Brain microvascular endothelial cell (primary cell): ENCODE data around the gene RFX5.
"Not testable (repeated sequence)": the region's sequence is repeated elsewhere in the genome, so short reads cannot be mapped to it uniquely, and the experiment has no call there.

Source experiments
- DNase-seq: peaks from one replicate; pipeline ENCODE4 v3.0.0-alpha.2; 2020
- H3K27ac ChIP-seq: fragments of 250-450 bp; sonication (Bioruptor Pico); 2 replicates; pipeline ENCODE4 v1.5.1; 2020; ENCODE audit warnings: mild to moderate bottlenecking, moderate library complexity
- H3K27me3 ChIP-seq: fragments of 250-450 bp; sonication (Bioruptor Pico); replicated peaks from 2 replicates; pipeline ENCODE4 v1.5.1; 2020; ENCODE audit warnings: mild to moderate bottlenecking
- H3K36me3 ChIP-seq: fragments of 250-450 bp; sonication (Bioruptor Pico); replicated peaks from 2 replicates; pipeline ENCODE4 v1.5.1; 2020; ENCODE audit warnings: mild to moderate bottlenecking
- H3K4me3 ChIP-seq: 2 replicates; pipeline ENCODE4 v1.5.1; 2011; ENCODE audit warnings: low read depth, mild to moderate bottlenecking, control low read depth, low read length, moderate library complexity
- in situ Hi-C: cut with HindIII; loops from 2 replicates; pipeline ENCODE4 v1.10.0; 2017; ENCODE audit warnings: low sequenced_read_pairs, low pct_ligation_motif_present
- TF ChIP-seq, protein P1 (sequence below): IDR thresholded peaks from 2 replicates; pipeline ENCODE4 v1.5.1; 2011; ENCODE audit warnings: low read depth, mild to moderate bottlenecking, moderate library complexity, low read length, control low read depth, inconsistent platforms; ENCODE audit errors: missing control alignments

The RFX5 gene

DNA sequence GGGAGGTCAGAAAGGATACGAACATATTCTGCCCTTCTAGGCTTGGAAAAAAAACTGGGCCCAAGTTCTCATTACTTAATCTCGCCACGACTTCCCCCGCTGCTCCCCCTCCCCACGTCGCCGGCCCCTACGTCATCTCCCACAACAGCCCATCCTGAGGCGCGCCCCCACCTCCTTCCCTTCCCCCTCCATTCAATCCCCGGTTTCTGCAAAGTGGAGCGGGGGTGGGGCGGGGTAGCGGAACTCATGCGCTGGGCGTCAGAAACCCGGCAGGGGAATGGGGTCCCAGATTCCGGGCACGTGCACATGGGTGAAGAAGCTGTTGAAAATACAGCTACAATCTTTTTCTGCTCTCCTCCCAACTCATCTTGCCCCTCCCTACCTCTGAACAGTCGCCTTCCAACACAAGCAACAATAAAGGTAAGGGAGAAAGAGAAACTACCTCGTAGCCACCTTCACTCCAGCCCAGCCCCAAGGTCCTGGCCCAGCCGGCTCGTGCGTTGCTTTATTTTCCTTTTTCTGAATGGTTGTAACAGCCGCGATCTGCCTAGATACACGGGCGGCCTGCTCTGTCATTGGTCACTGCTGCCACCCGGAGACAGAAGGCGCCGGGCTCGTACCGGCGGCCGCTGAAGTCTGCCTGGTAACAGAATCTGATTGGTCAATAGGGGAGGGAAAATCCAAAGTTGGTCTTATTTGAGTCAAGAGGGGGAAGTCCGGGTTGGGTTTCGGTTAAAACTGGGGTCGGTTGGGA is at the start of gene RFX5:
Gene RFX5 (minus strand): TSS at position 484 of the 754 bp plus-strand sequence. CDS start 932 bp downstream, outside the sequence.
- TF ChIP-seq, protein P1, sequence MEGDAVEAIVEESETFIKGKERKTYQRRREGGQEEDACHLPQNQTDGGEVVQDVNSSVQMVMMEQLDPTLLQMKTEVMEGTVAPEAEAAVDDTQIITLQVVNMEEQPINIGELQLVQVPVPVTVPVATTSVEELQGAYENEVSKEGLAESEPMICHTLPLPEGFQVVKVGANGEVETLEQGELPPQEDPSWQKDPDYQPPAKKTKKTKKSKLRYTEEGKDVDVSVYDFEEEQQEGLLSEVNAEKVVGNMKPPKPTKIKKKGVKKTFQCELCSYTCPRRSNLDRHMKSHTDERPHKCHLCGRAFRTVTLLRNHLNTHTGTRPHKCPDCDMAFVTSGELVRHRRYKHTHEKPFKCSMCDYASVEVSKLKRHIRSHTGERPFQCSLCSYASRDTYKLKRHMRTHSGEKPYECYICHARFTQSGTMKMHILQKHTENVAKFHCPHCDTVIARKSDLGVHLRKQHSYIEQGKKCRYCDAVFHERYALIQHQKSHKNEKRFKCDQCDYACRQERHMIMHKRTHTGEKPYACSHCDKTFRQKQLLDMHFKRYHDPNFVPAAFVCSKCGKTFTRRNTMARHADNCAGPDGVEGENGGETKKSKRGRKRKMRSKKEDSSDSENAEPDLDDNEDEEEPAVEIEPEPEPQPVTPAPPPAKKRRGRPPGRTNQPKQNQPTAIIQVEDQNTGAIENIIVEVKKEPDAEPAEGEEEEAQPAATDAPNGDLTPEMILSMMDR: no peak
- DNase-seq: peak; percentile 98

DNA sequence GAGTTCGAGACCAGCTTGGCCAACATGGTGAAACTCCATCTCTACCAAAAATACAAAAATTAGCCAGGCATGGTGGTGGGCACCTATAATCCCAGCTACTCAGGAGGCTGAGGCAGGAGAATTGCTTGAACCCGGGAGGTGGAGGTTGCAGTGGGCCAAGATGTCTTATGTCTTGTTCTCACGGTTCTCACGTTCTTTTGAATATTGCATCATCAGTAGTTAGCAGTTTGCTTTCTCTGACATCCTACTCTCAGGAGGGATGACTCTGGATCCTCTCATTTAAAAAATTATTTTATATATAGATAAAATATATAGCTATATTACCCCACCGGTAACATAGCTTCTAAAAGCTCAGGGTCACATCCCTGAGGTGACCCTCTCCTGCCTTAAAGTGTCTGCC is 49.2 kb upstream of the RFX5 start:
- H3K36me3 ChIP-seq, in situ Hi-C loops, H3K27ac ChIP-seq, H3K4me3 ChIP-seq, DNase-seq, H3K27me3 ChIP-seq: not testable (repeated sequence)

More for the DNA sequence above, at the start of gene RFX5:
- in situ Hi-C loops: no loop called here
- Histone ChIP-seq H3K27me3 (no peaks in the 10 kb centered on the region), H3K27ac (peak within 1 kb of the TSS; percentile 96), H3K4me3 (peak within 1 kb of the TSS; percentile 85), H3K36me3 (peaks cover 23% of the 10 kb centered on the region)

DNA sequence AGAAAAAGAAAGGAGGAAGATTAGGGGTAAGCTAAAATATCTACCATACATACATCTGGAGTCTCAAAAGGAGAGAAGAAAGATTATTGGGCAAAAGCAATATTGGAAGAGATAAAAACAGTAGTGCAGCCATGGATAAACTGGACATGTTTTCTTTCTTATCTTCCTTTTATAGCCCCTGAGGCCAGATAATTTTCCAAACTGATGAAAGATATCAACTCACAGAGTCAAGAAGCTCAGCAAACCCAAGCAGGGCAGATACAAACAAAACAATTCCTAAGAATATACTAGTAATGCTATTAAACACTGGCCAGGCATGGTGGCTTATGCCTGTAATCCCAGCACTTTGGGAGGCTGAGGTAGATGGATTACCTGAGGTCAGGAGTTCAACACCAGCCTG is 46.5 kb upstream of the RFX5 start:
- no peak for DNase-seq
- H3K27me3 ChIP-seq: no peaks in the 10 kb centered on the region
- no peak overlapping the region for H3K27ac ChIP-seq
- no peaks in the 10 kb centered on the region for H3K36me3 ChIP-seq
- in situ Hi-C loops: no loop called here
- TF ChIP-seq, protein P1: no peak
- H3K4me3 ChIP-seq: no peak overlapping the region

DNA sequence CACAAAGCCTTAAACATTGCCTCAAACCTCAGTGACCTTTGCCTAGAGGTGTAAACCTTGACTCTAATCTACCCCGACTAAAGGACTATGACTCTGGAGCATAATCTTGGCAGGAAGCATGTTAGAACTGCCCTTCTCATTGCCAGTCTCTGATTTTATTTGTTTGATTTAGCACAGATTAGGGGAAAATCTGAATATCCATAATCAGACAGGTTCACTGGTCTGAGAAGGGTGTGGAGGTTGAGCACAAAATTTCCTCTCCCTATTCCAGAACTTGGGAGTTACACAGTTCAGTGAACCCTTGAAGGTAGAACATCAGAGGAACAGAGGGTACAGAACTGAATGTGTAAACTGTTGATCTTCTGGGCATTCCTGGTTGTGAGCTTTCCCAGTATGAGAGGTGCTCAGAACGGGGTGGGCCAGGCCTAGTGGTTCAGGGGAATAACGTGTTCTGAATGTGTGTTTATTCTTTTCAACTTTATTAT is 44.1 kb upstream of the RFX5 start:
- H3K36me3 ChIP-seq: no peaks in the 10 kb centered on the region
- H3K27ac ChIP-seq: no peak overlapping the region
- in situ Hi-C loops: no loop called here
- H3K4me3 ChIP-seq: no peak overlapping the region
- H3K27me3 ChIP-seq: no peaks in the 10 kb centered on the region
- DNase-seq: no peak
- TF ChIP-seq, protein P1: no peak

DNA sequence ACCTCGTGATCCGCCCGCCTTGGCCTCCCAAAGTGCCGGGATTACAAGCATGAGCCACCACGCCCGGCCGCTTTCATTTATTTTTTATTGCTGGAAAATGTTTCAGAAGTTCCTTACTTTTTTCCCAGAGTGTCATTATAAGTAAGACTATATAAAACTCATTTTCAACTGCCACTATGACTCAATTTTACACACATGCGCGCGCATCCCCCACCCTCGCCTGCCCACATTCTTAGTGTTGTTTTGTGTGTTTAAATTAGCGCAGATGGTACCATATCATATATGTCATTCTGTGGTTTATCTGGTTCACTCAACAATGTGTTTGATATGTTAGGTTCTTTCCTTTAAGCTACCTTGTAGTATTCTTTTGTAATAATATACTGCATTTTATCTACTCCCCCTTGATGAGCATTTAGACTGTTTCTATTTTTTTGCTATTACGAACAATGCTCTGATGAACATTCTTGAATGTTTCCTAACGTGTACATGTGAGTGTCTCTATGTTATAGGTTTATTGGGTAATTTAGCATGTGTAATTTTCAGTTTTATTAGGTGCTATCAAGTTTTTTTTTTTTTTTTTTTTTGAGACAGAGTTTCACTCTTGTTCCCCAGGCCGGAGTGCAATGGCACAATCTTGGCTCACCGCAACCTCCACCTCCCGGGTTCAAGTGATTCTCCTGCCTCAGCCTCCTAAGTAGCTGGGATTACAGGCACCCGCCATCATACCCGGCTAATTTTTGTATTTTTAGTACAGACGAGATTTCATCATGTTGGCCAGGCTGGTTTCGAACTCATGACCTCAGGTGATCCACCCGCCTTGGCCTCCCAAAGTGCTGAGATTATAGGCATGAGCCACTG is 43.4 kb upstream of the RFX5 start:
- H3K27ac ChIP-seq: not testable (repeated sequence)

DNA sequence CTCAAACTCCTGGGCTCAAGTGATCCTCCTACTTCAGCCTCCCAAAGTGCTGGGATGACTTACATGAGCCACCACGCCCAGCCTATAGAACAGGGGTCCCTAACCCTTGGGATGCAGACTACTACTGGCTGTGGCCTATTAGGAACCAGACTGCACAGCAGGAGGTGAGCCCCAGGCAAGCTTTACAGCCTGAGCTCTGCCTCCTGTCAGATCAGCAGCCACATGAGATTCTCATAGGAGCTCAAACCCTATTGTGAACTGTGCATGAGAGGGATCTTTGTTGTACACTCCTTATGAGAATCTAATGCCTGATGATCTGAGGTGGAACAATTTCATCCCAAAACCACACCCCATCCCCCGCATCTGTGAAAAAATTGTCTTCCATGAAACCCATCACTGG is 39.0 kb upstream of the RFX5 start:
- DNase-seq: no peak
- H3K27me3 ChIP-seq: no peaks in the 10 kb centered on the region
- TF ChIP-seq, protein P1: no peak
- in situ Hi-C loops: no loop called here
- no peak overlapping the region for H3K4me3 ChIP-seq
- H3K27ac ChIP-seq: no peak overlapping the region
- no peaks in the 10 kb centered on the region for H3K36me3 ChIP-seq

More for the DNA sequence above, 43.4 kb upstream of the RFX5 start:
- H3K36me3 ChIP-seq, in situ Hi-C loops, H3K4me3 ChIP-seq, H3K27me3 ChIP-seq, DNase-seq: not testable (repeated sequence)
